SJCRH30 (cell line): ENCODE results near the gene MORN5. TPM values are rescaled to one million over a fixed set of nuclear protein-coding genes. Genes with fewer than 3 reads are reported as not detected.
A peak's percentile ranks its signal among the peaks of the same experiment; 100 is the strongest.
"Not testable (repeated sequence)": the region's sequence is repeated elsewhere in the genome, so short reads cannot be mapped to it uniquely, and the experiment has no call there.

Source experiments
- DNase-seq, 2 experiments: peaks; one replicate each; pipeline ENCODE4 v3.0.0-alpha.2; 2015 to 2020
- H3K27ac ChIP-seq: fragments of 250-450 bp; sonication (Bioruptor Pico); 2 replicates; pipeline ENCODE4 v1.5.1; 2020; ENCODE audit warnings: mild to moderate bottlenecking, moderate library complexity
- H3K27me3 ChIP-seq: fragments of 250-450 bp; sonication (Bioruptor Pico); 2 replicates; pipeline ENCODE4 v1.5.1; 2020; ENCODE audit warnings: mild to moderate bottlenecking, moderate library complexity
- H3K36me3 ChIP-seq: fragments of 250-450 bp; sonication (Bioruptor Pico); 2 replicates; pipeline ENCODE4 v1.5.1; 2020; ENCODE audit warnings: mild to moderate bottlenecking, moderate library complexity
- H3K4me1 ChIP-seq: fragments of 250-450 bp; sonication (Bioruptor Pico); 2 replicates; pipeline ENCODE4 v1.5.1; 2020; ENCODE audit warnings: mild to moderate bottlenecking, moderate library complexity
- H3K4me3 ChIP-seq: fragments of 250-450 bp; sonication (Bioruptor Pico); 2 replicates; pipeline ENCODE4 v1.5.1; 2020; ENCODE audit warnings: mild to moderate bottlenecking, moderate library complexity
- H3K9me3 ChIP-seq: fragments of 250-450 bp; sonication (Bioruptor Pico); replicated peaks from 2 replicates; pipeline ENCODE4 v1.5.1; 2020; ENCODE audit warnings: mild to moderate bottlenecking, moderate library complexity
- total RNA-seq: library from RNA; depleted of rRNA; stranded (reverse); fragments of >200 nt; shearing (Covaris generic); gene quantifications from 2 replicates; pipeline ENCODE4 v1.2.3, GENCODE V29; 2014; rRNA removed

MORN5 gene
- total RNA-seq, result not detected in 2 replicates

DNA sequence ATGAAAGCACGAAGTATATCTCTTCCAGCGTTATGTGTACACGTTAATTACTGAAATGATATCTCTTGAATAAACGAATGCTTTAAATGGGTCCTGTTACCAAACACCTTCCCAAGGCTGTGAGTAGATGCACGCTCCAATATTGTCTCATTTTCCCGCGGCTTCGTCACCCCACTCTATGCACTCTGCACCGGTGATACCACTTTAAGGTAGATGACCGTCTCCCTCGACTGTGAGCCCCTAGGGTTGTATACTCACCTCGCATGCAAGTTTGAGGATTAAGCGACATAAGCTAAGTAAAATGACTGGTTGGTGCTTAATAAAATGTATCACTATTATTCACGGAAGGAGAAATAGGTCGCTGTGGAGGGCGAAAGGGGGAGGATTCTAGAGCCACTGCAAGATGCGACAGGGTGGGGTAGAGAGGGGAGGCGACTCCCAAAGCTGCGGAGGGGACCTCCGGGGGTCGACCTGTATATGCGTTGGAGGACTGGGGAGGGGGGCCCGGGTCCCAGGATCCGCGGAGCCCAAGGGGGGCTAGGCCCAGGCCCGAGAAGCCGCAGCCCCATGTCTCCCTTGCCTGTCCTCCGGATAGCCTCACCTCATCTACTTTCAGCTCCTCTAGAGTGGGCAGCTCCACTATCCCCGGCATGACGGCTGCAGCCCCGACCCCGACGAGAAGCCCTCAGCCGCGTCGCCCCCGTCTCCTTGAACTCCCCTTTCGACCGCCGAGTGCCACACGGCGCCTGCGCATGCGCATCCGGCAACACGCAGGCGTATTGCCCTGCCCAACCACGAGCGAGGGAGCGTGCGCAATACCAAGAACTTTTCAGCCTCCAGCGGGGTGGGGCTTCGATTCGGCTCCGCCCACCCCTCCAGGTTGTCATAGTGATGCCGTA, at the start of gene MORN5, which contains the start of gene NDUFA8:
Gene MORN5, plus strand, starts transcription at position 883 of the 899 bp plus-strand sequence. CDS start 65 bp downstream, outside the sequence.
Gene NDUFA8, minus strand, starts transcription at position 754 of the 899 bp plus-strand sequence. Its CDS starts 102 bp downstream, at position 652.
- Histone ChIP-seq H3K27me3 (no peaks in the 10 kb centered on the region), H3K4me1 (no peaks in the 10 kb centered on the region), H3K9me3 (0 out of 2 replicates have a peak, but pooled peaks cover 3% of the 10 kb centered on the region), H3K36me3 (no peaks in the 10 kb centered on the region), H3K27ac (peak within 1 kb of the TSS; percentile 57), H3K4me3 (peak within 1 kb of the TSS; percentile 85)
- peak; percentile 98 to 99 for DNase-seq

DNA sequence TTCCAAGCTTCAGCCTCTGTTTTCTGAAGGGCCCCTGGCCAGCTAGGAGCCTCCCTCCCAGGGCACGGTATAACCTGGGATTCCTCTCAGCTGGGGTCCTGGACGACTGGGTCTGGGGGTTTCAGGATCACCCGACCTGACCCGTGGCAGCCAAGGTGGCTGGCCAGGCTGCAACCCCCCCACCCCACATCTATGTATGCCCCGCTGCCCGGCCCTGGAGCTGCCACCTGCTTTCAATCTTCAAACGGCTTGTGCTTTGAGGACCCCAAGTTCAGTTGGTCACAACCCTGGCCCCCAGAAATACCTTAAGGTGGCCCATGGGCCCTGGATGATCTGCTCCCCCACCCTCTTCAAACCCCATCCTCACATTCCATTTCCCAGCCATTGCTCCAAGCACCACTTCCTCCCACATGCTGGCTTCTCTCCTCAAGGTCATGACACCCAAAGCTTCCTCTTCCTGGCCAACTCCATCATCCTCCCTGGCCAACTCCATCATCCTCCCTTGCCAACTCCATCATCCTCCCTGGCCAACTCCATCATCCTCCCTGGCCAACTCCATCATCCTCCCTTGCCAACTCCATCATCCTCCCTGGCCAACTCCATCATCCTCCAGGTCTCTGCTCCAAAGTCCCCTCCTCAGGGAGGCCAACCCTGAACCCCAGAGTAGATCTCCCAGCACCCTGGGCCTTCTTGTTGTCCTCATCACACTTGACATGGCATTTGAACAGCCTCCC, 49.4 kb upstream of the MORN5 start:
- DNase-seq, result no peak
- no peaks in the 10 kb centered on the region for H3K9me3 ChIP-seq

DNA sequence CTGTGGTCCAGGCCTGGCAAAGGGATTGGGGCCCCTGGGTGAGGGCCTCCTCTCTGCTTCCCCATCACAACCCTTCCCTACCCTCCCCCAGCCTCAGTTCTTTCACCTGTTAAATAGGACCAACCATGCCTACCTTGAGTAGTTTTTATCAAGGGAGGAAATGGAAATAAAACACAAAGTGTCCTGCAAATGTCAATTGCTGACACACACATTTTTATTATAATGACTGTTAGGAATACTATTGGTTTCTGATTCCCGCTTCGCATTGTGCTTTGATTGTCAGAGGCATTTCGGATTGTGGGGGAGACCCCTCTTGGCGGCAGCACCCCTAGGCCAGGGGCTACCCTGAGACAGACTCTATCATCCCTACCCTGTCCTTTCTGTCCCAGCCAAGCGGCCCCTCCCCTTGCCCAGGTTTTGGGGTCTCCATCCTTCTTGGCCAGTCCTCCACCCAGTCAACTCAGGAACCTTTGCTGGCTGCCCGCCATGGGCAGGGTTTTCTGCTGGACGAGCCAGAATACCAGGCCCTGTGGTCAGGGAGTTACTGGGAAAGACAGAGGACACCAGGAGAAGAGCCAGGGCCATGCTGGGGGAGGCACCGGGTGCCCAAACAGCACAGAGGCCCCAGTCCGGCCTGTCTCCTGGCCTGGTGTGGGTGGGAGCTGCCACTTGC, 48.2 kb upstream of the MORN5 start:
- H3K4me1 ChIP-seq, result peaks cover 8% of the 10 kb centered on the region
- no peak overlapping the region for H3K27ac ChIP-seq
- H3K36me3 ChIP-seq, result no peaks in the 10 kb centered on the region
- no peak for DNase-seq
- H3K9me3 ChIP-seq, result no peaks in the 10 kb centered on the region
- H3K27me3 ChIP-seq, result no peaks in the 10 kb centered on the region; the same call in 1 of the 2 replicates
- no peak overlapping the region for H3K4me3 ChIP-seq

More for the DNA sequence above, 49.4 kb upstream of the MORN5 start:
- H3K4me3 ChIP-seq, result no peak overlapping the region
- H3K27ac ChIP-seq, result no peak overlapping the region
- no peaks in the 10 kb centered on the region; the same call in 1 of the 2 replicates for H3K27me3 ChIP-seq
- no peaks in the 10 kb centered on the region for H3K36me3 ChIP-seq
- H3K4me1 ChIP-seq, result peaks cover 8% of the 10 kb centered on the region

DNA sequence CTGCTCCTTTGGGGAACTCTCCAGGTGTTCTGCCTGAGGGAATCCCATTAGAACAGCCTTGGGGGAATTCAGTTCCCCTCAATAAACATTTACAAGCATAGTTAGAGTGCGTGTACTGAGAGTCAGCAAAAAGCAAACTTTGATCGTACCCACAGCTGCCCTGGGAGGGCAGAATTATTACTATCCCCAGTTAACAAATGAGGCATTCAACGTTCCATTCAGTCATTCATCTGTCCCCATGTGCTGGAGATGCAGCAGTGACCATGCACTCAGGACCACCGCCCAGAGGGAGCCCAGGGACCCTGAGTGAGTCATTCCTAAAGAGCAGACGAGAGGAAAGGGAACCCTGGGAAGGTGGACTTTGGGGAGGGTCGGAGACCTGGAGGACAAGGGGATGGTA, 47.5 kb upstream of the MORN5 start:
- H3K4me3 ChIP-seq, result no peak overlapping the region
- no peak overlapping the region for H3K27ac ChIP-seq
- H3K36me3 ChIP-seq, result no peaks in the 10 kb centered on the region
- no peaks in the 10 kb centered on the region; the same call in 1 of the 2 replicates for H3K27me3 ChIP-seq
- H3K4me1 ChIP-seq, result peaks cover 8% of the 10 kb centered on the region
- no peak for DNase-seq
- no peaks in the 10 kb centered on the region for H3K9me3 ChIP-seq

DNA sequence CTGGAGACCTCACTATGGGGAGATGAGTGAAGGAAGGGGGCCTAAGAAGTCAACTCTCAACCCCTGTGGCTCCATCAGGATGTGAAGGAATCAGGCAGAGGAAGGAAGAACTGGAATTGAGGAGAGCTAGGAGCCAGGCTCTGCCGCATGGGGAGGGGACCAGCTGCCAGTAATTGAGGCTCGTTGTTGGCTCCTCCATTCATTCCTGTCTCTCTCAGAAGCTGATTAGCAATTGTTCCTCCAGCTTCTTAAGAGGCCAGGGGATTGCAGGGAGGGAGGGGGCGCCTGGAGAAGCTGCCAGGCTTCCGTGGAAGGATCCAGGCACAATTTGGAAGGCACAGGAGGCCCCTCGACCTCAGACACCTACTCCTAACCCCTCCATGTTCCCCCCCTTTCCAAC, 46.1 kb upstream of the MORN5 start:
- H3K4me1 ChIP-seq, result peaks cover 8% of the 10 kb centered on the region
- H3K27me3 ChIP-seq, result no peaks in the 10 kb centered on the region; the same call in 1 of the 2 replicates
- no peak for DNase-seq
- no peak overlapping the region for H3K27ac ChIP-seq
- H3K36me3 ChIP-seq, result no peaks in the 10 kb centered on the region
- H3K4me3 ChIP-seq, result no peak overlapping the region
- no peaks in the 10 kb centered on the region for H3K9me3 ChIP-seq

DNA sequence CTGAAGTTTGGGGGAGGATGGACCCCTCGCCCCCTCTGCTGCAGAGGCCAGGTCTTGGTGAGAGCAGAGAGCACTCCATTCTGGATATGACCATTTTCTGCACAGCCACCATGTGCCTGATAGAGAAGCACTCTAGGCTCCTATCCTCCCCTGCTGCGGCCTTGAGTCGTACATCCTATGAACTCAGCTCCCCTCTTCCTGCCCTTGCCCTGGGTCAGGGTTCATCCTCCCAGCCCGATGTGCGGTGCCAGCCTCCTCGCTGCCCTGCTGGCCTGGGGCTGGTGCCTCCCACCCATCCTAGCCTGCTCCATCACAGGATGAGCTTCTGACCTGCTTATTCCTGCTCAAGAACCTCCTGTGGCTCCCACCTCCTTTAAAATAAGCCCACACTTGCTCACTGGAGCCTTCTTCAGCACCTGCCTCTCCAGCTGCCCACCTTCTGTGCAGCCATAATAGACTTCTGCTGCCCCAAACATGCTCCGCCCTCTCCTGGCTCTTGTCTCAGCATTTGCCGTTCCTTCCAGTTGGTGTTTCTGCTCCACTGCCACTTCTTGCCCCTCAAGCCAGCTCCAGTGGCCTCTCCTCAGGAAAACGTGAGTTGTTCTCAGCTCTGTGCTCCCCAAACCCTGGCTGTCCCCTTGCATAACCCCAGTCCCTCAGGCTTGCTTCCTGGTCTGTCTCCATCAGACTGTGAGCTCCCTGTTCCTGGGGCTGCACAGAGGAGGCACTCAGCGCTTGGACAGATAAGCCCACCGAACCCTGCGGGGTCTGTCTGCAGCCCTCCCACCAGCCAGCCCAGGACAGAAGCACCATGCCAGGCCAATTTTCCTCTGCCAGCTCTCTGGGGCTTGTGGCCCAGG, 44.3 kb upstream of the MORN5 start:
- H3K4me3 ChIP-seq, result no peak overlapping the region
- H3K9me3 ChIP-seq, result no peaks in the 10 kb centered on the region
- no peaks in the 10 kb centered on the region for H3K36me3 ChIP-seq
- DNase-seq, result no peak
- H3K27ac ChIP-seq, result no peak overlapping the region
- H3K27me3 ChIP-seq, result no peaks in the 10 kb centered on the region; the same call in 1 of the 2 replicates
- H3K4me1 ChIP-seq, result 0 out of 2 replicates have a peak, but pooled peaks cover 3% of the 10 kb centered on the region

DNA sequence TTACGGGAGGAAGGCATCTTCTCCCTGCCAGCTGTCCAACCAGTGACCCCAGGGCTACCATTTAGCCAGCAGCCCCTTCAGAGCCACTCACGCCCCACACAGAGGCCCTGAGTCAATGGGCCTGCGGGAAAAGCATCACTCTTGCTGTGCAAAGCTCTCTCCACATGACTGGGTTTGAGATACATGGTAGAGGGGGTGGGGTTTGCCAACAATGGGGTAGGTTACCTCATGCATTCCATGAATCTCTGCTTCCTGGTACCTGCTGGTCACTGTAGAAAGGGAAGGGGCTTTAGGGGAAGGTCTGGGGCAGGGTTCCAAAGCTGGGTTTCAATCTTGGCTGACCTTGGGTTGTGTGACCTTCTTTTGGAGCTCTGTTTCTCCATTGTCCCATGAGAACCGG, 43.7 kb upstream of the MORN5 start:
- H3K36me3 ChIP-seq, result no peaks in the 10 kb centered on the region

DNA sequence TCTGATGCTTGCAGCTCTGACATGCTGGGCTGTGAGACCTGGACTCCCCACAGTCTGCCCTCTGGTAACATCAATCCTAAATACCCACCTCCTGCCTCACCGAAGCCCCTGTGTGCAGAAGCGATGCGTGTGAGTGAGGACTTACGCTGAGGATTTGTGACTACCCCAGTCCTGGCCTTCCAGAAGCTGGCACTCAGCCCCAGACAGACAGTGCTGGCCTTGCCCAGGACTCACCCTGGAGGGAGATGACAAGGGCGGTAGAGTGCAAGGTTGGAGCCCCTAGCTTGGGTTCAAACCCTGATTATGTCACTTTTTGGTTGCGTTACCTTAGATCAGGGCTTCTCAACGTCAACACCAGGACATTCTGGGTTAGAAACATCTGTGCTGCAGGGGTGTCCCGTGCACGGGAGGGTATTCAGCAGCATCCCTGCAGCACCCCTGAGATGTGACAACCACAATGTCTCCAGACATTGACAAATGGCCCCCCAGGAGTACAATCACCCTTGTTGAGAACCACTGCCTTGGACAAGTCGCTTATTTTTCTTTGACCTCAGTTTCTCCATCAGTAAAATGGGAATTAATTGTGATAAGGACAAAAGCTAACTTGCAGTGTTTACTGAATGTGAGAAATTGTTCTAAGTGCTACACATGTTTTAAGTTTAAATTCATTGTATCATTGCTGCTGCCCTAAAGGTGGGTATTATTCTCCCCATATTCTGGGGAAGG, 43.1 kb upstream of the MORN5 start:
- Histone ChIP-seq H3K4me1 (0 out of 2 replicates have a peak, but pooled peaks cover 3% of the 10 kb centered on the region), H3K4me3 (no peak overlapping the region), H3K27me3 (no peaks in the 10 kb centered on the region; the same call in 1 of the 2 replicates), H3K9me3 (no peaks in the 10 kb centered on the region), H3K27ac (no peak overlapping the region), H3K36me3 (no peaks in the 10 kb centered on the region)
- DNase-seq, result no peak

More for the DNA sequence above, 43.7 kb upstream of the MORN5 start:
- 0 out of 2 replicates have a peak, but pooled peaks cover 3% of the 10 kb centered on the region for H3K4me1 ChIP-seq
- H3K27me3 ChIP-seq, result no peaks in the 10 kb centered on the region; the same call in 1 of the 2 replicates
- no peak overlapping the region for H3K4me3 ChIP-seq
- no peak overlapping the region for H3K27ac ChIP-seq
- no peak for DNase-seq
- H3K9me3 ChIP-seq, result no peaks in the 10 kb centered on the region

DNA sequence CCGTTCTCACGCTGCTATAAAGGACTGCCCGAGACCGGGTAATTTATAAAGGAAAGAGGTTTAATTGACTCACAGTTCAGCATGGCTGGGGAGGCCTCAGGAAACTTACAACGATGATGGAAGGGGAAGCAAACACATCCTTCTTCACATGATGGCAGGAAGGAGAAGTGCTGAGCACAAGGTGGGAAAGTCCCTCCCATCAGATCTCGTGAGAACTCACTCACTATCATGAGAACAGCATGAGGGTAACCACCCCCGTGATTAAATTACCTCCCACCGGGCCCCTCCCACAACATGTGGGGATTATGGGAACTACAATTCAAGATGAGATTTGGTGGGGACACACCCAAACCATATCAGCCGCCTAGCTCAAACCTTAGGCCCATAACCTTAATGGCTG, 42.5 kb upstream of the MORN5 start:
- H3K4me3 ChIP-seq, DNase-seq: not testable (repeated sequence)

DNA sequence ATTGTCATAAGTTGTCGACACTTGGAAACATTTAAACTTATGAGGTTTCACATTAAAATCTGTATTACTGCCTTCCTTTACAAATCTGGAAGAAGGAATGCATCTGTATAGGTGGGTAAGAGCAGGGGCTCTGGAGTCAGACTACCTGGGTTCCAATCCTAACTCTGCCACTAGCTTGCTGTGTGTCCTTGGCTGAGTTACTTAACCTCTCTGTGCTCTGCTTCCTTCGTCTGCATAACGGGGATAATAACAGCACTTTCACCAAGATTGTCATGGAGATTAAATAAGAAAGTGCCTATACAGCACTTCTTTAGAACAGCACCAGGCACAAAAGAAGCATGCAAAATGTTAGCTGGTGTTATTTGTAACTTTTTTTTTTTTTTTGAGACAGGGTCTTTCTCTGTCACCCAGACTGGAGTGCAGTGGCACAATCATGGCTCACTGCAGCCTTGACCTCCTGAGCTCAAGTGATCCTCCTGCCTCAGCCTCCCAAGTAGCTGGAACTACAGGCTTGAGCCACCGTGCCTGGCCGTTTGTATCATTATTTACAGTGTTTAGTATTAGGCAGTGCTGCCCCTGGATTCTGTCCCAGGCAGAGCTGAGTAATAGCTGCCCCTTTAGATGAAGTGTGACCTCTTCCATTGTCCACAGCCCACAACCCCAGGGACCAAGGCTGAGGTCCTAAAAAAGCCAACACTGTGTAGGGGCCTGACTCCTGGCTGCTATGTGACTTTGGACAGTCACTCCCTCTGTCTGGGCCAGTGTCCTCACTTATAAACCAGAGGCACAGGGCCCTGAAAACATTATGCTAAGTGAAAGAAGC, 41.2 kb upstream of the MORN5 start:
- no peak for DNase-seq
- H3K27ac ChIP-seq, result no peak overlapping the region
- no peaks in the 10 kb centered on the region for H3K36me3 ChIP-seq
- no peaks in the 10 kb centered on the region; the same call in 1 of the 2 replicates for H3K27me3 ChIP-seq
- no peaks in the 10 kb centered on the region for H3K9me3 ChIP-seq
- H3K4me1 ChIP-seq, result 0 out of 2 replicates have a peak, but pooled peaks cover 3% of the 10 kb centered on the region
- H3K4me3 ChIP-seq, result no peak overlapping the region

More for the DNA sequence above, 42.5 kb upstream of the MORN5 start:
- H3K36me3 ChIP-seq, H3K9me3 ChIP-seq, H3K4me1 ChIP-seq, H3K27ac ChIP-seq, H3K27me3 ChIP-seq: not testable (repeated sequence)

DNA sequence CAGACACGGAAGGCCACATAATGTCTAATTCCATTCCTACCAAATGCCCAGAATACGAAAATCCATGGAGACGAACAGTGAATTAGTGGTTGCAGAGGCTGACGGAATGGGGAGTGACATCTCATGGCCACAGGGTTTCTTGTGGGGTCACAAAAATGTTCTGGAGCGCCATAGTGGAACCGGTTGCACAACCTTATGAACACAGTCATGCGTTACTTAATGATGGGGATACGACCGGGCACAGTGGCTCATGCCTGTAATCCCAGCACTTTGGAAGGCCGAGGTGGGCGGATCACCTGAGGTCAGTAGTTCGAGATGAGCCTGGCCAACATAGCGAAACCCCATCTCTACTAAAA, 40.6 kb upstream of the MORN5 start:
- Histone ChIP-seq H3K4me3 (no peak overlapping the region), H3K4me1 (peaks cover 6% of the 10 kb centered on the region; the same call in 1 of the 2 replicates), H3K27ac (no peak overlapping the region), H3K9me3 (no peaks in the 10 kb centered on the region), H3K36me3 (no peaks in the 10 kb centered on the region), H3K27me3 (no peaks in the 10 kb centered on the region)
- no peak for DNase-seq

DNA sequence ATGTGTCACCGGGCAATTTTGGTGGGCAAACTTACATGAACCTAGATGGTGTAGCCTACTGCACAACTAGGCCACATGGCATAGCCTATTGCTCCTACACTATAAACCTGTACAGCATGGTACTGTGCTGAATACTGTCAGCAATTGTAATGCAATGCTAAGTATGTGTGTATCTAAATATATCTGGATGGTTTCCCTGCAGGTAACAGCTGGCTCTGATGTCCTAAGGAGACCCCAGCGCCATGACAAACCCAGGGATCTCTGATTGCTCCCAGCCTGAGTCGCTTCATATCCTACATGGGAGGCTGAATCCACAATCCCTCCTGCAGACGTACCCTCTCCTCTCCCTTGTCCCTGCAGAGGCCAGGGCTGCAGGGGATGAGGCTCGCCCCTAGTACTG, 40.0 kb upstream of the MORN5 start:
- DNase-seq, result no peak
- H3K27me3 ChIP-seq, result no peaks in the 10 kb centered on the region
- no peak overlapping the region for H3K27ac ChIP-seq
- H3K4me1 ChIP-seq, result peaks cover 9% of the 10 kb centered on the region; the same call in 1 of the 2 replicates
- no peak overlapping the region for H3K4me3 ChIP-seq
- H3K36me3 ChIP-seq, result no peaks in the 10 kb centered on the region
- no peaks in the 10 kb centered on the region for H3K9me3 ChIP-seq
